Mesothelial cell of epicardium (in vitro differentiated cells): ENCODE results near the gene EXOSC2. TPM values are rescaled to one million over a fixed set of nuclear protein-coding genes. Genes with fewer than 3 reads are reported as not detected.

ENCODE experiments used
- DNase-seq, 2 experiments: peaks; one replicate each; pipeline ENCODE4 v3.0.0; 2021; ENCODE audit warnings: low spot score in 2 of 2; ENCODE audit not compliant: unreplicated experiment in 2 of 2
- H3K27ac Mint-ChIP-seq: 2 replicates; pipeline ENCODE4 v1.8.0; 2021; ENCODE audit warnings: mixed read lengths
- H3K27me3 Mint-ChIP-seq: 2 replicates; pipeline ENCODE4 v1.8.0; 2021; ENCODE audit warnings: low read depth, mixed read lengths
- H3K36me3 Mint-ChIP-seq: 2 replicates; pipeline ENCODE4 v1.8.0; 2021; ENCODE audit warnings: mixed read lengths
- H3K4me1 Mint-ChIP-seq: 2 replicates; pipeline ENCODE4 v1.8.0; 2021; ENCODE audit warnings: mixed read lengths
- H3K4me3 Mint-ChIP-seq: 2 replicates; pipeline ENCODE4 v1.8.0; 2021; ENCODE audit warnings: mild to moderate bottlenecking, moderate library complexity, mixed read lengths
- H3K9me3 Mint-ChIP-seq: 2 replicates; pipeline ENCODE4 v1.8.0; 2021; ENCODE audit warnings: mixed read lengths
- total RNA-seq: library from RNA; stranded (reverse); gene quantifications from 3 replicates; pipeline ENCODE4 v1.2.1, GENCODE V29; 2021
- TF ChIP-seq, protein P1 (sequence below): fragments of 200-600 bp; sonication (generic); IDR thresholded peaks from one replicate; pipeline ENCODE4 v1.5.0; 2021; ENCODE audit warnings: antibody characterized with exemption; ENCODE audit not compliant: unreplicated experiment

The EXOSC2 gene
- total RNA-seq, 1 donor from 2014 or later: 52.8 TPM

DNA sequence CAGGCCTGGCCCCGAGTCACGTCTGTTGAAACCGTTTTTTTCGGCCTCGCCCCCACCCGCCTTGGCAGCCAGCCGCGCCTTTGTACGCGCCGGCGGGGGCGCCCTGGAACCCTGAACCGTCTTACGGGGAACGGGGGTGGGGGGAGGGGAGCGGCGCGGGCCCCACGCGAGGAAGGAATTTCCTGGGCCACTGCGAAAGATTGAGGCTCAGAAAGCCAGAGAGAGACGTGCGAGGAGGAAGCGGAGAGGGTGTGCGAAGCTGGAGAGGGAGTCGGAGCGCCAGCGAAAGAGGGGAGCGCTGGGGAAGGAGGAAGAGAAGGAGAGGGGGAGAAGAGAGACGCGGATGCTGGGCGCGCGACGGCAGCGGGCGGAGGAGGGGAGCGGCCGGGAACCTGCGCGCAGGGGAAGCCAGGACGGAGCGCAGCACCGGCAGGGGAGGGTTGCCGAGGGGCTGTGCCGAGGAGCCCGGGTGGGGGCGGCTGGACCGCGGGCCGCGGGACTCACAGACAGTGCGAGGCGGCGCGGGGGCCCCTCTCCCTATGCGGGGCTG lies 33.8 kb upstream of the EXOSC2 start:
- no peak overlapping the region for H3K27ac Mint-ChIP-seq
- no peak for DNase-seq
- H3K36me3 Mint-ChIP-seq: peaks cover 3% of the 10 kb centered on the region
- H3K27me3 Mint-ChIP-seq: peaks cover 97% of the 10 kb centered on the region
- H3K4me3 Mint-ChIP-seq: peak overlapping the region; percentile 38
- H3K9me3 Mint-ChIP-seq: no peaks in the 10 kb centered on the region
- H3K4me1 Mint-ChIP-seq: peaks cover 16% of the 10 kb centered on the region
- TF ChIP-seq, protein P1, sequence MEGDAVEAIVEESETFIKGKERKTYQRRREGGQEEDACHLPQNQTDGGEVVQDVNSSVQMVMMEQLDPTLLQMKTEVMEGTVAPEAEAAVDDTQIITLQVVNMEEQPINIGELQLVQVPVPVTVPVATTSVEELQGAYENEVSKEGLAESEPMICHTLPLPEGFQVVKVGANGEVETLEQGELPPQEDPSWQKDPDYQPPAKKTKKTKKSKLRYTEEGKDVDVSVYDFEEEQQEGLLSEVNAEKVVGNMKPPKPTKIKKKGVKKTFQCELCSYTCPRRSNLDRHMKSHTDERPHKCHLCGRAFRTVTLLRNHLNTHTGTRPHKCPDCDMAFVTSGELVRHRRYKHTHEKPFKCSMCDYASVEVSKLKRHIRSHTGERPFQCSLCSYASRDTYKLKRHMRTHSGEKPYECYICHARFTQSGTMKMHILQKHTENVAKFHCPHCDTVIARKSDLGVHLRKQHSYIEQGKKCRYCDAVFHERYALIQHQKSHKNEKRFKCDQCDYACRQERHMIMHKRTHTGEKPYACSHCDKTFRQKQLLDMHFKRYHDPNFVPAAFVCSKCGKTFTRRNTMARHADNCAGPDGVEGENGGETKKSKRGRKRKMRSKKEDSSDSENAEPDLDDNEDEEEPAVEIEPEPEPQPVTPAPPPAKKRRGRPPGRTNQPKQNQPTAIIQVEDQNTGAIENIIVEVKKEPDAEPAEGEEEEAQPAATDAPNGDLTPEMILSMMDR: no peak

DNA sequence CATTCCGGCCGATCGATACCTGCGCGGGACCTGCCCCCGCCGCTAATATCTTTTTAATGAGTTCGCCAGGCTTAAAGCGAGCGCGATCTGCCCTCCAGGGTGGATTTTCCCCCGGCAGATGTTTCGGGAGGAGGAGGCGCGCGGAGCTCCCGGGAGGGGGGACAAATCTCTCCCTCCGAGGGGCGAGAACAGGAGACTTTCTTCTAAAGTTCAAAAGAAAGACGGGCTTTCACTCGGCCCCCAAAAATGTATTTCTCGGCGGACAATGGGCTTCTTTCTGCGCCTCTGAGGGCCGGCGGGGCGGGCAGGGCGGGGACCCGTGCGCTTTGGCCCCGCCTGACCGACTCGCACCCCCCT lies 33.3 kb upstream of the EXOSC2 start:
- TF ChIP-seq, protein P1: no peak
- Mint-ChIP-seq H3K27me3 (peaks cover 97% of the 10 kb centered on the region), H3K9me3 (no peaks in the 10 kb centered on the region), H3K27ac (no peak overlapping the region), H3K4me3 (peak overlapping the region; percentile 47), H3K36me3 (peaks cover 3% of the 10 kb centered on the region), H3K4me1 (peaks cover 17% of the 10 kb centered on the region)
- DNase-seq: no peak

DNA sequence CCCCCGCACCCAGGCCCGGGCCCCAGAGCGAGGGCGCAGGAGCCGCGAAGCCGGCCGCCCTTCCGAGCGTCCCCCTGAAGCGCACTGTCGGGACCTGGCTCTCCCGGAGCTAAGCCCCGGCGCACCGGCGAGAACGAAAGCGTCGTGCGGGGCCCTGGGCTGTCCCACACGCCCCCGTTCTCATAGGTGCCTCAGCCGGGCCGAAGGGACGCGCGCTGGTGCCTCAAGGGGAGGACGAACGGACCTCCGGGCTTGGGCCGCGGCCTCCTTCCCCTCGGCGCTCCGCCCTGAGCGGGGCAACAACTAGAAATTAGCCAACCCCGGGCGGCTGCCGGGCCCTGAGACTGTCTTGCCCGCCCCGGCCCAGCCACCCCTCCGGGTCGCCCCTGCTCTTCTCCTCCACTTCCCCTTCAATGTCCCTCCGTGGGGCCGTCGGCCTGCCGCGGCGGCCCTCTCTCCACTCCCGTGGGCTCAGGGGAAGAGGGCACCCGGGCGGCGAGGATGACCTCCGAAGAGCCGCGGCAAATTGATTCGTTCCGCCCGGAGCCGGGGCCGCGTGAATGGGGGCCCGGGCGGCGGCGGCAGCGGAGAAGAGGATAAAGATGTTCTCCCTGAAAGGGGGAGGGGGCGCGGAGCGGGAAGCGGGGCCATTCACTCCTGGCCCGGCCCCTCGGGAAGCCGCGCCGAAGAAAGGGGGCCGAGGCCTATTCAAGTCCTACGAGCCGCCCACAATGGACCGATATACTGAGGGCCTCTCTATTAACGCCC lies 32.7 kb upstream of the EXOSC2 start:
- H3K4me1 Mint-ChIP-seq: peaks cover 20% of the 10 kb centered on the region
- TF ChIP-seq, protein P1: no peak
- no peak overlapping the region for H3K27ac Mint-ChIP-seq
- no peaks in the 10 kb centered on the region for H3K9me3 Mint-ChIP-seq
- H3K36me3 Mint-ChIP-seq: peaks cover 3% of the 10 kb centered on the region
- DNase-seq: no peak
- peaks cover 97% of the 10 kb centered on the region for H3K27me3 Mint-ChIP-seq
- no peak overlapping the region for H3K4me3 Mint-ChIP-seq

DNA sequence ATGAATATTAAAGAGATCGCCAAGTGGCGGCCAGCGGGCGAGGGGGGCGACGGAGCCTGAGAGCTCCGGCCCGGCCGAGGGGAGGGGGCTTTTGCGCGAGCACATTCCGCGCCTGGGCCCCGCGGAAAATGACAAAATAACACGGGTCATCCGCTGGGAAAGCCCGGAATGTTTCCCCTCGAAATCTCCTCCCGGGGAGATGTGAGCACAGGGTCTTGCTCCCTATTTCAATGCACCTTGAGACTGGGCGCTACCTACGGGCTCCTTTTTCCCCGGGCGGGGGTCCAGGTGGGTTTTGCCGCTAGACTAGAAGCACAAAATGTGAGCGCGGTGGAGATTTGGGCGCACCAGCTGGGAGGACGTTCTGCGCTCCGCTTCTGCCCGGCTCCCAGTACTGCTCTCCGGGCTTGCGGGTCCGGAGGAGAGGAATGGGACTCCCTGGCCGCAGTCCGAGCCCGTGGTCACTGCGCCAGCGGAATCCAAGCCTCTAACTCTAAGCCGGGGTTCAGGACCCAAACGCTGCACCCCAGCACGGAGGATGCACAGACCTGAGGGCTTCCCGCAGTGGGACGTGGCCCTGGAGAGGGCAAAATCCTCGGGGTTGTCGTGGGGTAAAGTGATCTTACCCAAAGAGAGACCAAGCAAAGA lies 32.0 kb upstream of the EXOSC2 start:
- peaks cover 3% of the 10 kb centered on the region for H3K36me3 Mint-ChIP-seq
- H3K27ac Mint-ChIP-seq: no peak overlapping the region
- H3K4me3 Mint-ChIP-seq: no peak overlapping the region
- no peaks in the 10 kb centered on the region for H3K9me3 Mint-ChIP-seq
- peaks cover 97% of the 10 kb centered on the region for H3K27me3 Mint-ChIP-seq
- peaks cover 23% of the 10 kb centered on the region for H3K4me1 Mint-ChIP-seq
- TF ChIP-seq, protein P1: no peak
- no peak for DNase-seq

DNA sequence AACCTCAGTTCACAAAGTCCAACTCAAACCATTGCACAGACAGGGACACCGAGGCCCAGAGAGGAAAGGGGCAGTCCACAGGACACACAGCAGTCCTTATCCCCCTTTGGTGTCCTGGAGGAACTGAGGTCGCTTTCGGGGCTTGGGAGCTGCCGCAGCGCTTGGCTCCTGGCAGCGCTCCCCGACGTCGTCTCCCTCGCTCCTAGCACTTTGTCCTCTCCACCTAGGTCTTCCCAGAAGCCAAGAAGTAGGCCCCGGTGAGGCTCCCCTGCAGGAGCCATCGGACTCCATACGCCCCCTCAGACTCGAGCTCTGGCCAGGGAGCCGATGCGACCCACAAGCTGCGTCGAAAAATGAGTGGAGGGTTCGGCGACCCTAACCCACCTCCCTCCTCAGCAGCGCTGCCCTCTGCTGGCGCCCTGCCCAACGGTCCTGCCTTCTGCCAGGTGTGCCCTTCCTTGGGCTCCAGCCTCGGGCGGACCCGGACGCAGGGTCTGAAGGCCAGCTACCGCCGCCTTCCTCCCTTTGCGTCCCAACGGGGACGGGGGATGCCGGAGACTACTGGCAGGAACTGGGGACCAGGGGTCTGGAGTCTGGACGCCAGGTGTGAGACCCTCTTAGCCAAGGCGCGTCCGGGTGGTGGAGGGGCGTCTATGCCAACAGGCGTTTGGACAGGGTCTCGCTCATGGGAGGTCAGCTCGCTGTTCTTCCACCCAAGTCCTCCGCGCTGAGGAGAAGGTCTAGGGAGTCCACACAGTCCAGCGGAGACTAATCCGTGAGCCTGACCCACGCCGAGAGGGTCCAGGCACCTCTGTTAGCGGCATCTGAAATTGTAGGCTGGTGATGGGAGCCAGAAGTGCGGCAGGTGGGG lies 31.2 kb upstream of the EXOSC2 start:
- peaks cover 97% of the 10 kb centered on the region for H3K27me3 Mint-ChIP-seq

More for the DNA sequence above, 31.2 kb upstream of the EXOSC2 start:
- TF ChIP-seq, protein P1: no peak
- DNase-seq: no peak
- Mint-ChIP-seq H3K9me3 (no peaks in the 10 kb centered on the region), H3K4me3 (peak overlapping the region; percentile 37), H3K4me1 (peaks cover 23% of the 10 kb centered on the region), H3K36me3 (peaks cover 3% of the 10 kb centered on the region), H3K27ac (no peak overlapping the region)
